Epithelial cell of esophagus (primary cell): ENCODE results near the gene NEK10.

Experiments used
- DNase-seq: peaks from one replicate; pipeline ENCODE4 v3.0.0; 2010; ENCODE audit warnings: low read depth
- H3K4me3 ChIP-seq: 2 replicates; pipeline ENCODE4 v1.5.1; 2011; ENCODE audit warnings: mild to moderate bottlenecking, low read length, control low read depth
- TF ChIP-seq, protein P1 (sequence below): IDR thresholded peaks from 2 replicates; pipeline ENCODE4 v1.5.1; 2011; ENCODE audit warnings: low read depth, mild to moderate bottlenecking, low read length, control low read depth, inconsistent platforms; ENCODE audit not compliant: insufficient read depth; ENCODE audit errors: missing control alignments

The NEK10 gene

GRCh38 chr3:27358372-27358771 lies 10.8 kb downstream of the NEK10 start:
- TF ChIP-seq, protein P1, sequence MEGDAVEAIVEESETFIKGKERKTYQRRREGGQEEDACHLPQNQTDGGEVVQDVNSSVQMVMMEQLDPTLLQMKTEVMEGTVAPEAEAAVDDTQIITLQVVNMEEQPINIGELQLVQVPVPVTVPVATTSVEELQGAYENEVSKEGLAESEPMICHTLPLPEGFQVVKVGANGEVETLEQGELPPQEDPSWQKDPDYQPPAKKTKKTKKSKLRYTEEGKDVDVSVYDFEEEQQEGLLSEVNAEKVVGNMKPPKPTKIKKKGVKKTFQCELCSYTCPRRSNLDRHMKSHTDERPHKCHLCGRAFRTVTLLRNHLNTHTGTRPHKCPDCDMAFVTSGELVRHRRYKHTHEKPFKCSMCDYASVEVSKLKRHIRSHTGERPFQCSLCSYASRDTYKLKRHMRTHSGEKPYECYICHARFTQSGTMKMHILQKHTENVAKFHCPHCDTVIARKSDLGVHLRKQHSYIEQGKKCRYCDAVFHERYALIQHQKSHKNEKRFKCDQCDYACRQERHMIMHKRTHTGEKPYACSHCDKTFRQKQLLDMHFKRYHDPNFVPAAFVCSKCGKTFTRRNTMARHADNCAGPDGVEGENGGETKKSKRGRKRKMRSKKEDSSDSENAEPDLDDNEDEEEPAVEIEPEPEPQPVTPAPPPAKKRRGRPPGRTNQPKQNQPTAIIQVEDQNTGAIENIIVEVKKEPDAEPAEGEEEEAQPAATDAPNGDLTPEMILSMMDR: no peak

GRCh38 chr3:27357665-27358258 lies 11.4 kb downstream of the NEK10 start:
- no peak overlapping the region for H3K4me3 ChIP-seq
- DNase-seq: peak; percentile 60
- TF ChIP-seq, protein P1: peak; percentile 79

More at GRCh38 chr3:27358372-27358771, 10.8 kb downstream of the NEK10 start:
- DNase-seq: no peak
- no peak overlapping the region for H3K4me3 ChIP-seq

GRCh38 chr3:27356976-27357375 lies 12.2 kb downstream of the NEK10 start:
- no peak for DNase-seq
- TF ChIP-seq, protein P1: no peak
- no peak overlapping the region for H3K4me3 ChIP-seq

- TF ChIP-seq, protein P1: no peak
- DNase-seq: no peak
- H3K4me3 ChIP-seq: no peak overlapping the region
Measured at GRCh38 chr3:27354588-27355203, 14.5 kb downstream of the NEK10 start.

DNA sequence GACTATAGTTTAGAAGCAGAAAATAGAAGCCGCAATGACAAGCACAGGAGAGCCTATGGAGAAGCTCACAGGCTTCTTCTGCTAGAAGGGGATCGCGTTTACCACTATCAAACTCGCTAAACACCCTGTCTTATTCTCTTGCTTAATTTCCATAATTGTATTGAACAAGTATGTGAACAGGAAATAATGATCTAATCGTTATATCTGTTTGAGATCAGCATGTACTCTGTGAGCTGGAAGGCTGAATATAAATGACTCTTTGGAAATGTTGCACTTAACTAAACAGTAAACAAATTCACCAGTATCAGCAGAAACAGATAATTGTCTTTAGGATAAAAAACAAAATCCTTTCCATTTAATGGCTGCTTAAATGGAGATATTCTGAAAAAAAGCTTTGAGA lies 15.0 kb downstream of the NEK10 start:
- no peak overlapping the region for H3K4me3 ChIP-seq
- TF ChIP-seq, protein P1: no peak

DNA sequence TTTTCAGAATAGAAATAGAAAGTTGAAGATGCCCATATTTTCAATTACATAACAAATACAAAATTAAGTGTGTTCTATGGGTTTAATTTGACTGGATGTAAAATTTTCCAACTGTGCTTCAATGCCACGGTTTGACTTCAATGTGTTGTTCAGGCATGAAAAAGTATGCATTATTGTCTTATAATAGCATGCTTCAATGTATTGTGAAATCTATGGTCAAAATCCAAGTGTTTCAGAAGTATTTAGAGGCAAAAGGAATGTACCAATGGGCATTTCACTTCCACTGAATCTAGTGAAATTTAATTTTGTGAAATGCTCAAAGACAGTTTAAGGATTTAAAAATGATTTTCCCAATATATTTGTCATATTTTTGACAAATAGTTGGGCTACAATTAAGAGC lies 16.0 kb downstream of the NEK10 start:
- DNase-seq: peak; percentile 37
- H3K4me3 ChIP-seq: no peak overlapping the region
- TF ChIP-seq, protein P1: no peak

More for the DNA sequence above, 15.0 kb downstream of the NEK10 start:
- DNase-seq: no peak

DNA sequence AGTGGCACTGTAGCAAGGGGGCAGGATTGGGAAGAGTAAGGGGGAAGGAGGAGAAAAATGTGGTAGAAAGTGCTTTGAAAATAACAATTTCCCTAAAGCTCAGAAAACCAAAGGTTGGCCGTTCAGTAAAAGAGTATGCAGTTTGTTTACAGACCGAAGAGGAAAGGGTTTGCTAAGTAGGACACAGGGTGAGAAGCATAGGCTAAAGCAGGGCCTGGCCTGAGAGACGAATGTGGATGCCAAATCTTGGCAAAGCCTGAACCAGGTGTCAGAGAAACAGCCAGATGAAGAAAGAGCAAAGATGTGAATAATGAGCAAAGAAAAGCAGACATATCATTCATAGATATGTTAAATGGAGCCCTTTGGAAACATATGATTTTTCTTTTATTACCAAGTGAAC lies 17.1 kb downstream of the NEK10 start:
- TF ChIP-seq, protein P1: no peak
- no peak for DNase-seq
- H3K4me3 ChIP-seq: no peak overlapping the region
